ENCODE data around the gene SFSWAP.

- TF ChIP-seq POLR2AphosphoS5 (IDR thresholded peaks at IDR 0.05; ENCODE audit: low read depth, low read length): no peak
- no peak for TF ChIP-seq TAF1 (IDR thresholded peaks at IDR 0.05; ENCODE audit: borderline replicate concordance, insufficient read depth, low read length)
These were observed 75.4 kb downstream of the SFSWAP start for GRCh38 chr12:131786331-131786730.
